NB4 (cell line): ENCODE data around the gene GDF10.

Source experiments
- DNase-seq: peaks from one replicate; pipeline ENCODE4 v3.0.0; 2010; ENCODE audit warnings: low read depth
- H3K4me3 ChIP-seq: one replicate; pipeline ENCODE4 v1.5.1; 2011; ENCODE audit warnings: mild to moderate bottlenecking, low read depth, low read length, moderate library complexity
- MYC ChIP-seq: IDR thresholded peaks from 2 replicates; pipeline ENCODE4 v1.6.1; 2011; ENCODE audit warnings: low read depth, low read length
- POLR2A ChIP-seq: IDR thresholded peaks from 2 replicates; pipeline ENCODE4 v1.6.1; 2011; ENCODE audit warnings: mild to moderate bottlenecking; ENCODE audit not compliant: insufficient read length; ENCODE audit errors: extremely low read depth
- TF ChIP-seq, protein P1 (sequence below): IDR thresholded peaks from one replicate; pipeline ENCODE4 v1.5.1; 2012; ENCODE audit warnings: low read depth, low read length
- TF ChIP-seq, protein P2 (sequence below): IDR thresholded peaks from 2 replicates; pipeline ENCODE4 v1.6.1; 2011; ENCODE audit warnings: low read depth, low read length

The GDF10 gene

DNA sequence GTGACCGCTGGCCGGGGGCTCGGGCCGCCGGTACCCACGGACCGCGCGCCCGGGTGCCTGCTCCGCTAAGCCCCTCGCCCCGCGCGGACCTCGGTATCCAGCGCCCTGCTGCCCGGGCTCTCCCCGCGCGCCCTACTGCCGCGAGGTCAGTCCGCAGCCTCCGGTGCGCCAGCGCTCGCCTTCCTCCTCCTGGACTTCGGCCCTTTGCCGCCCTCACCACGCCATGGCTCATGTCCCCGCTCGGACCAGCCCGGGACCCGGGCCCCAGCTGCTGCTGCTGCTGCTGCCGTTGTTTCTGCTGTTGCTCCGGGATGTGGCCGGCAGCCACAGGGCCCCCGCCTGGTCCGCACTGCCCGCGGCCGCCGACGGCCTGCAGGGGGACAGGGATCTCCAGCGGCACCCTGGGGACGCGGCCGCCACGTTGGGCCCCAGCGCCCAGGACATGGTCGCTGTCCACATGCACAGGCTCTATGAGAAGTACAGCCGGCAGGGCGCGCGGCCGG is 483 bp downstream of the GDF10 start:
- DNase-seq: no peak
- no peak overlapping the region for H3K4me3 ChIP-seq
- TF ChIP-seq, protein P1, sequence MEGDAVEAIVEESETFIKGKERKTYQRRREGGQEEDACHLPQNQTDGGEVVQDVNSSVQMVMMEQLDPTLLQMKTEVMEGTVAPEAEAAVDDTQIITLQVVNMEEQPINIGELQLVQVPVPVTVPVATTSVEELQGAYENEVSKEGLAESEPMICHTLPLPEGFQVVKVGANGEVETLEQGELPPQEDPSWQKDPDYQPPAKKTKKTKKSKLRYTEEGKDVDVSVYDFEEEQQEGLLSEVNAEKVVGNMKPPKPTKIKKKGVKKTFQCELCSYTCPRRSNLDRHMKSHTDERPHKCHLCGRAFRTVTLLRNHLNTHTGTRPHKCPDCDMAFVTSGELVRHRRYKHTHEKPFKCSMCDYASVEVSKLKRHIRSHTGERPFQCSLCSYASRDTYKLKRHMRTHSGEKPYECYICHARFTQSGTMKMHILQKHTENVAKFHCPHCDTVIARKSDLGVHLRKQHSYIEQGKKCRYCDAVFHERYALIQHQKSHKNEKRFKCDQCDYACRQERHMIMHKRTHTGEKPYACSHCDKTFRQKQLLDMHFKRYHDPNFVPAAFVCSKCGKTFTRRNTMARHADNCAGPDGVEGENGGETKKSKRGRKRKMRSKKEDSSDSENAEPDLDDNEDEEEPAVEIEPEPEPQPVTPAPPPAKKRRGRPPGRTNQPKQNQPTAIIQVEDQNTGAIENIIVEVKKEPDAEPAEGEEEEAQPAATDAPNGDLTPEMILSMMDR: no peak
- no peak for TF ChIP-seq MYC
- TF ChIP-seq, protein P2, sequence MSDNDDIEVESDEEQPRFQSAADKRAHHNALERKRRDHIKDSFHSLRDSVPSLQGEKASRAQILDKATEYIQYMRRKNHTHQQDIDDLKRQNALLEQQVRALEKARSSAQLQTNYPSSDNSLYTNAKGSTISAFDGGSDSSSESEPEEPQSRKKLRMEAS: no peak
- no peak for TF ChIP-seq POLR2A

DNA sequence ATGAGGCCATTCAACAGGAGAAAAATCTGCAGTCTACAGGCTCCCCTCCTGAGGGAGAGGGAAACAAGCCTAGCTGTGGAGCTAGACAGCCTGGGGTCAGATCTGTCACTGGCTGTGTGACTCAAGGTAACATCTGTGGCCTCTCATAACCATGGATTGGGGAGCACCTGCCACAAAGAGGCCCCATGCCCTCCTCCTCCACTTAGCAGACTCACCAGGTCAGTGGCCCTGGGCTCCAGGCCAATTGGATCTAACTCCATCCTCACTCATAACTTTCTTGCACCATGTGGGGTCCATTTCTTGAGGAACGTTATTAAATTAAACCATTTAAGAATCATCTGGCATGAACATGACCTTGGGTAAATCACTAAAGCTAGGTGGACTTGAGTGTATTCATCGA is 1.8 kb downstream of the GDF10 start:
- DNase-seq: no peak
- TF ChIP-seq, protein P2: no peak
- TF ChIP-seq MYC: no peak
- TF ChIP-seq POLR2A: no peak
- TF ChIP-seq, protein P1: no peak
- no peak overlapping the region for H3K4me3 ChIP-seq

DNA sequence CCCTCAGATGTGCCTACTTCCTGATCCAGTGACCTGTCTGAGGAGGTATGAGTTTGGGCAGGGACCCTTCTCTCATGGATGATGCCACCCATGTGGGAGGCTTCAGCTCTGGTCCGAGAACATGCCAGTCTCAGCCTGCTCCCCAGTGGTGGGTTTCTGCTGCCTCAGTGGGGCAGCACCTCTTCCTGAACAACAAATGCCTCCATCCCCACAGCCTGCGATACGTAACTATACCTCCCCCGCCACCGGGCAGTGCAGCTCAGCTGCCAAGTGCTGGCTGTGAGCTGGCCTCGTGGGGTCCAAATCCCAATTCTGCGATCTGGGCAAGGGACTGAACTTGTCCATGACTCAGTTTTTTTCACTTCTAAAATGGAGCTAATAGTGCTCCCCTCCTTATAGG is 3.1 kb downstream of the GDF10 start:
- TF ChIP-seq, protein P2: no peak
- no peak for TF ChIP-seq POLR2A
- no peak overlapping the region for H3K4me3 ChIP-seq

DNA sequence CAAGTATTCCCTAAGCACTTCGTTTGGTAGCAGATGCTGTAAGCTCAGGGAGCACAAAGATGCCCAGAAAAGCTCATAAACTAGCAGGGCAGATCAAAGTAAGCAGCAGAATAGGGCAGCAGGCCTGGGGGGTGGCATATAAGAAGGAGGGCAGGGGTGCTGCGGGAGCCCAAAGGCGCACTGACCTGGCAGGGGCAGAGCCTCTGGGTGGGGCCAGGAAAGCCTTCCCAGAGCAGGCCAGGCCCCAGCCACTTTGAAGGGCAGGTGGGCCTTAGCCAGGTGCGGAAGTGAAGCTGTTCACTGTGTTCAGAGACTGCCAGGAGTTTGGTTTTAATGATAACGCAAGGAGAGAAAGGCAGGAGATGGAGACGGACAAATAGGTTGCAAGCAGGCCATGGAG is 3.9 kb downstream of the GDF10 start:
- no peak overlapping the region for H3K4me3 ChIP-seq
- no peak for TF ChIP-seq MYC
- TF ChIP-seq, protein P2: no peak
- TF ChIP-seq POLR2A: no peak
- no peak for DNase-seq

More for the DNA sequence above, 3.1 kb downstream of the GDF10 start:
- DNase-seq: no peak

DNA sequence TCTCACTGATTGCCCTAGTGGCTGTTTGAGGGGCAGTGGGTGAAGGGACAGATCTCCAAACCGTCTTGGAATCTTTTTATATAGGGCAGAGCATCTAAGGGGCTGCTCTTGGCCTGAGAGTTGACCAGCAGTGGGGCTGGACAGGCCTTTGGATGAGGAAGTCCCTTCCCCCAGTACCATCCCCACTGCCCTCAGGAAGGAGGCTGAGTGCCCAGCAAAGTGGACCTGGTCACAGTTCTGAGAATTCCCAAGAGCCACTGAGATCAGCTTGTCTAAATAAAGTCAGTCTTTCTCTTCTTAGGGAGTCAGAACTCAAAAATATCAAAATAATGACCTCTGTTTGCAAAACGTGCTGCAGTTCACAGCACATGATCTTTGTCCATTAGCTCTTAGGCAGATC is 5.6 kb downstream of the GDF10 start:
- no peak overlapping the region for H3K4me3 ChIP-seq
- TF ChIP-seq MYC (no peak), POLR2A (no peak)
- TF ChIP-seq, protein P1: no peak
- TF ChIP-seq, protein P2: no peak
- DNase-seq: no peak

DNA sequence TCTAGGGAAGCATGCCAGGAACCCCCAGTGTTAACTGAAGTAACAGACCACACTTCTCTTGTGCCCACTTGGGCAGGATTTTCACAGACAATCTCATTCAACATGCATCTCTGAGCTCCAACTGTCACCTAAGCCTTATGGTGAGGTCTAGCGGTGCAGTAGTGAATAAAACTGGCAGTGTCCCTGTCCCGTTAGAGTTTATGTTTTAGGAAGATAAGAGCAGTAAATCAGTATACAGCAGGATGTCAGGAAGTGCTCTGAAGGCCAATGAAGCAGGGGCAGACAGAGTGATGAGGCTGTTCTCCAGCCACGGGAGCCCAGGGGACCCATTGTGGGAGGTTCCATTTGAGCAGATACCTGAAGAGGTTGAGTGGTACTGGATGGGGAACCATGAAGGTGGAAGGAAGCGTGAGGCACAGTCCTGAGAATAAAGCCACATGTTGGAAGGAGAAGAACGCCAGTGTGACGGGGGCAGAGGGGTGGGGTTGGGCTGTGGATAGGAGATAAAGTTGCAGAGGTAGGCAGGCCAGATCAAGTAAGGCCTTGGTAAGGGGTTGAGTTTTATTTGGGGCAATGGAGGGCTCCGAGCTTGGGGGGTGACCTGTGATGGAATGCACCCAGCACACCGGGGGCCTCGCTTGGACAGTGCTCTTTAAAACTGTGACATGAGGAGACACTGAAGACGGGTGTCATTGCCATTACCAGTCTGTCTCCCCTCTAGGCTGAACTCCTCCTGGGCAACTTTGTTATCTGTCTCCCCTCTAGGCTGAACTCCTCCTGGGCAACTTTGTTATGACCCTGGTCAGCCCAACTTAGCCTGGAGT is 6.6 kb downstream of the GDF10 start:
- H3K4me3 ChIP-seq: no peak overlapping the region
- no peak for DNase-seq
- TF ChIP-seq, protein P1: no peak
